KBM-7 (cell line): ENCODE results near the gene CADM1.

Source experiments
- DNase-seq: peaks from one replicate; pipeline ENCODE4 v3.0.0-alpha.2; 2015
- in situ Hi-C: fragments of 300-500 bp; cut with MboI; formaldehyde crosslinking; loops from 2 replicates; pipeline ENCODE4 v1.14.3; 2020; ENCODE audit warnings: low sequenced_read_pairs, low pct_unique_long_range_greater_than_20kb, mixed read lengths

Gene CADM1

DNA sequence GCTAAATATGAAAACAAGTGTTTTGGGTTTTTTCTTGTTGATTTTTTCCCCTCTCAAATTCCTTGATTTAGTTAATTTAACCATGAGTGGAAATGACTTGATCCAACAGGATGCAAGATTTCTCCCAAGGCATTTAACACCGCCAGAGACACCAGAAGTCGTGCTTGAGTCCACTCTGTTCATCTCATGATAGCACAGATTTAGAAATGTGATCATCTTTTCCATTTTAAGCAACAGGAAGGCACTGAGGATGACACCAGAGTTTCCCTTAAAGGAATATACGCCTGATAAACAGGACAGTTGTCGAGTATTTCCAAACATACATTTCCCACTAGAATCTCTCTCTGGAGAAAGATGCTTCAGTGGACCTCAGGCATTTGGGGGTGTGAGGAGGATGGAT lies 318.7 kb downstream of the CADM1 start:
- in situ Hi-C loops = no loop called here
- no peak for DNase-seq

DNA sequence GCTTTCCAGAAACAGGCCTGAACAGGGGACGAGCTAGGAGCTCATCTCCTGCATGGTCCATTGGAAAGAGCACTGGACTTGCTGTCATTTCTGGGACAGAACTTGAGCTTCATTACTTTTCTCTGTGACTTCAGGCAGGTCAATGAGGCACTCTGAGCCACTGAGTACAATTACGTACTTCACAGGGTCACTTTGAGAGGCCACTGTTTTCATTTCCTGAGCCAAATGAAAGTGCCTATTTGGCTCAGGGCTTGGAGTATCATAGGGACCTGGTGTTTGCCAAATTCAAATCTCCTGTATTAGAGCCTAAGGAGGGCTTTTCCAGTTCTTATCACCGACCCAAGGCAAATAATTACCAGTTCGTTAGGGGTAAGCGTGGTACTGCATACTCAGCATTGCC lies 319.3 kb downstream of the CADM1 start:
- in situ Hi-C loops = no loop called here
- DNase-seq = no peak

DNA sequence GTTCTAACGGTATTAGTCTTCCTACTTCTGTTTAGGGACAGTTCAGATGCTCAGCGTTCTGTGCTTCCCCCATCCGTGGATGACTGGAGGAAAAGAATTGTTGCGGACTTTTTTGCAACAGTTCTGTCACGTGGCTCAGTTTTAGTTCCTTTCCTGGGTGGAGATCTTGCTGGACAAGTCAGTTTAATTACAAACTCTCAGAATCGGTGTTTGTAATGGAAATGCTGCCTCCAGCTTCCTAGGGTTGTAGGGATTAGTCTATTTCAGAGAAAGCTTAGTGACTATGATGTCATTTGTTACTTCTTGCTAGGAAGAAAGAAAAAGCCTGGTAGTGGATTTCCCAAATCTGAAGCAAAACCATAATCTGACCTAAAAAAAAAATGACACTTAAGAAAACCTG lies 320.4 kb downstream of the CADM1 start:
- DNase-seq = no peak
- in situ Hi-C loops = no loop called here

DNA sequence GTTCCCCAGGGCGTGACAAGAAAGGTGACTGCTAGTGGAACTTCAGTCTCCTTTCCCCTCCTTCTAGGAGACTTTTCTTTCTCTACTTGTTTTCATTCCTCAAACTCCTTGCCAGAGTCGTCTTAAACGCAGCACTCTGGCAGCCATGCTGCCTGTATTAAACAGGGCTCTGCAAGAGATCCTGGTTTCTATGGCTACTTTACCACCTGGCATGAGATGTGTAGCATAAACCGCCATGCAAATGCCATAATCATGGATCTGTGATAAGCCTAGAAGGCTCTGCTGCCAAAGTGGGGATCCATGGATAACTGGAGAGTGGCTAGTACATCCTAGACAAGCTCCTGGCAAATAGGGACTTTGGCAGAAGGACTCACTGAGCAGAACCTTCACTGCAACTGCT lies 321.1 kb downstream of the CADM1 start:
- no peak for DNase-seq
- in situ Hi-C loops = no loop called here

DNA sequence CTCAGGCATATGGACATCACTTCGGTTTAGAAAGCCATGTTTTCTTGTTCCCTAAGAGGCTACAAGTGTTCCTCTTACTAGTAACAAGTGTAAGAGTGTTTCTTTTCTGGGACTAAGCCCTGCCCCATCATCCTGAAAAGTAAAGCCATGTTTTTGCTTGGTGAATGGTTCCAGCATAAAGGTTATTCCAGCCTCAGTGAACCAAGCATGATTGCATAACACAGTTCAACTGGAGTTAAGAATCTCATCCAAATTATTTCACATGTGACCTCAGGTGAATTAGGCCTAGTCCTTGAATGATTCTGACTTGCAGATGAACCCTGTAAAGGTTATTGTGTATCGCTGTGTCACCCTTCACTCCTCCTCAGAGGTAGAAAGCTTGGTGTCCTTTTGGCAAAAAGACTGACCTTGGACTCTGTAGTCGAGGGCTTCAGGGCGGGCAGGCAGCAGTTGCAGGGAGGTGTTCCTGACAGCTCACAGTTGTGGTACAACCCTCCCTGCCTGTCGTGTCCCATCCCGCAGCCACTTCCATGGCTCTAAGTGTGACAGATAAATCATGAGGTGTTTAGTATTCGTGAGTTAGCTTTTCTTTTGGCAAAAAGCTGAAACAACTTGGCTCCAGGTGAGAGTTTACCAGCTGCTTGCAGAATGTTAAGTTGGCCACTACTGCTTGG lies 321.8 kb downstream of the CADM1 start:
- in situ Hi-C loops = no loop called here
- DNase-seq = no peak

DNA sequence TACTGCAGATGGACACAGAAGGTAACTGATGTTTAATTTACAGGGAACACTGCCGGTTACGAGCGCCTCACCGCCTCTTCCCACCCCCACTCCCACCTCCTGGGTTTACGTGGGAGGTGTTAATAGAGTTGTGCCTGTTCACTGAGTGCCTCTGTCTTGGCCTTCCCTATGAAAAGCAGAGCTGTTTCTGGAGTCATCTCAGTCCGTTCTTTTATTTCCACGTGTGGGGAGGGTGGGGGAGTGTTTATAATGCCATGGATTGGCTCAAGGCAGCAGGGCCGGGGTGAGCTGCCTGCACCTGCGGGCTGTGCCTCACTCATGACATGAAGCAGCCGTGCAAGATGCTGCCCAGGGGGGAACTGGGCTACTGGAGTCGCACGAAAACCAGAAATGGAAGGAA lies 322.7 kb downstream of the CADM1 start:
- in situ Hi-C loops = no loop called here
- no peak for DNase-seq

DNA sequence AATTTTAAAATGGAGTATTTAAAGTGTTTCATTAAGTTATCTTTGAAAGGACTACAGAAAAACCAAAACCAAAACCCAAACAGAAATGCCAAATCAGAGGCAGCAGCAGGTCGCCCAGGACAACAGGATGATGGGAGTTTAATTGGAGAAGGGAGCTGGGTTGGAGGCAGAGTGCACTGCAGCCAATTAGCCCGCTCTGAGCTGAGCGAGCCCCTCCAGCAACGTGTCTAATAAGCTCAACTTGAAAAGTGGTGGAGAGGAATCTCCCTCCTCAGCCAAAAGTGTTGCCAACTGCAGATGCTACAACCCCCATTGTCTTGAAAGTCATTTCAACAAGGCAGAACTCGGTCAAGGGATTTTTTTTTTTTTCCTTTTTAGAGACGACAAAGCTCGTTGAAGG lies 323.9 kb downstream of the CADM1 start:
- DNase-seq = no peak
- in situ Hi-C loops = no loop called here

DNA sequence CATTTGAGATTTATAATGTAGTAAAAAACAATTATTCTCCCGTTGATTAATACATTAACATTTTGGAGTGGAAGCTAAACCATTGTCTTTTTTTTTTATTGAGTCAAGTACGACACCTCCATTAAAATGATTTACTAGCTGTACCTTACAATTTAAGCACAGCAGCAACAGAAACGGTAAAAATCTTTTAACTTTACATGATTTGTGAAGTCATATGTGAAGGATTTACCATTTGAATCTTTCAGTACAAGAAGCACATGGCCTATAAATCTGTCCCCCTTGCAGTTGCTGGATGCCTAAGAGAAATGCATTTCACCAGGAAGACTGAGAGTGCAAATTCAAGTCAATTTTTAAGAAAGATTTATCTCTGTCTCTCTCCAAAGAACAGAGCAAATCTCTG lies 324.6 kb downstream of the CADM1 start:
- no peak for DNase-seq
- in situ Hi-C loops = no loop called here

DNA sequence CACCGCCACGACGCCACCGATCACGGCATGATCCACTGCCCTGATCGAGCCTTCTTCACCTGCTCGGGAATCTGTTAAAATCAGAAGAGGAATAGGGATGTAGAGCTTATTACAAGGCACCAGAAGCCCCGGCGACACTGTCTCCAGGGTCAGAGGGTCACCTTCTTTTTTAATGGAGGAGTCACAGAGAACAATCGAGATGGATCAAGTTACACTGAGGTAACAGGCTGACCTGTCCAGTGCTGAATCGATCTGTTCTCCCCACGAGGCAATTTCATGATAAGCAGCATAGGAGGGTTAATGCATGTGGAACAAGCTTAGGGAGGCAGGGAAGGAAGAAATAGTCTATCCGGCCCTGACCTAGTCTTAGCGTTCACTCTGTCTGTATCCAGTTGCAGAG lies 325.5 kb downstream of the CADM1 start:
- DNase-seq = no peak

DNA sequence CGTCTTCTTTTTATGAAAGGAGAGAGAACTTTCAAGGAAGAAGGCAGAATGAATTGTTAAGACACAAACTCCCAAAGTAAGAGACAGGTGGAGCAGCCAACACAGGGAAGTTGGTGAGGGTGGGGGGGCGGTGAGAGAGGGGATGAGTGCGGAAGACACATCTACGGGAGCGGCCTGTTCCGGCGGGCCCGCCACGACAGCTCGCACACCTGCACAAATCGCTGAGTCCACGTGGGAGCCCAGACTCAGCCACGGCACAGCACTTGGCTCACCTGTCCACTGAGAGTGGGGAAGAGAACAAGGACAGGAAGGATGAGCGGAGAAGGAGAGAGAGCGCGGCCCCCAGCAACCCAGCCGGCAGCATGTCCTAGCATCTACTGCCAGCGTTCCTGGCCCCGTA lies 331.1 kb downstream of the CADM1 start:
- no peak for DNase-seq
- in situ Hi-C loops = no loop called here

More for the DNA sequence above, 325.5 kb downstream of the CADM1 start:
- in situ Hi-C loops = no loop called here

DNA sequence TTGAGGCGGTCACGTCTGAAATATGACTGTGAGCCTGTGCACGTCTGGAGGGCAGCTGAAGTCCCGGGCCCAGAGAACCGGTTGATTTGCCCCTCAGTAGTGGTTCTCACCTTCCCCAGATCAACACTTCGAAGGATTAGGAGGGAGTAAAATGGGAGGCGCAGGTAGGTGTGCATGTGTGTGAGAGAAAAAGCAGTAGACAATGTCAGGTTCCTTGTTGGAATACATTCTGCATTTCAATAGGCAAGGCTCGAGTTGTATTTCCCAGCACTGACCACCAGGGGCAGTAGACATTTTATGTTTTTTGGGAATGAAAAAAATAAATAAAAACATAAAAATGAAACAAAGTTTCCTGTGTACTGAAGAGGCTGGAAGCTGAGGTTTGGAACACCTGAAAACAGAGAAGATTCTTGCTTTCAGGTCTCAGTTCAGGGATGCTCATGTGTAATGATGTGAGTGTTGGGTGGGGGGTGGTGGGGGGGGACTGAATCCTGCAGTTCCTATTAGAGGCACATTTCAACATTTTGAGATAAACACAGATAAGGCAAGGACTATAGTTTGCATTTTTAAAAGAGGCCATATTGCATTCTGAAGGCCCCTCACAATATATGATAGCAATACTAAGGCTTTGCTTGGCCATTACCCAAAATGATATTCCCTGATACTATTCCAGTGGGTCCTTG lies 333.9 kb downstream of the CADM1 start:
- peak; percentile 11 for DNase-seq
- in situ Hi-C loops = no loop called here

DNA sequence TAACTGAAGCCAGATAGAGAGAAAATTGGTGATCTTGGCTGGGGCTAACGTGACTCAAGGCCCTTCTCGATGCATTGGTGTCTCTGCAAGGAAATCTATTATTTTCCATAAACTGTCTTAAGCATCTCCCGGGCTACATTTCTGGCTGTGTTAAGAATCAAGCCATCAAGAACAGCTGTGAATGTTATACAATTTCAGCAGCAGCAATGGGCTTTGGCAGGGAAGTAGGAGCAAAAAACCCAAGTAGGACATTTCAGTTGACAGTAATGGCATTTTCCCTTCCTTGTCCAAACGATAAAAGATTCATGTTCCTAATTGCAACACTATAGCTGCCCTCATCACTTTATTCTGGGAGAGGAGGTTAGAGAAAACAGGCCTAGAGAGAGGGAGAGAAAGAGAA lies 335.0 kb downstream of the CADM1 start:
- in situ Hi-C loops = no loop called here
- no peak for DNase-seq

DNA sequence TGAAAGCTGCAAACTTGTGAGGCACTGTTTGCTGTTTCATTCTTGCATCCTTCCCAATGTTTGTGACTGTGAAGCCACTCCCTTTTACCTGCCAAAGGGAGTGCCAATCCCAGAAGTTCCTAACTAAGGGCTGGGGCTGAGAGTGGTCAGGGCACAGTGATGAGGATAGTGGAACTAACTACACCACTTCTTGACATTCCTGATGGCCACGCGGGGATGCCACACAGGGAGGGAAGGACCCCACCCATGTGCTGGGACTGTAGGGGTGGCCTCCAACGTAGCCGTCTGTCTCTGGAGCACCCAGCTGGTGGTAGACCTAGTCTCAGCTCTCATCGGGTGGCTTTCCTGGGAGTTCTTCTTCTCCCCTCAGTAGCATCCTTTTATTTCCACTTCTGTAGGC lies 335.5 kb downstream of the CADM1 start:
- in situ Hi-C loops = no loop called here
- no peak for DNase-seq

DNA sequence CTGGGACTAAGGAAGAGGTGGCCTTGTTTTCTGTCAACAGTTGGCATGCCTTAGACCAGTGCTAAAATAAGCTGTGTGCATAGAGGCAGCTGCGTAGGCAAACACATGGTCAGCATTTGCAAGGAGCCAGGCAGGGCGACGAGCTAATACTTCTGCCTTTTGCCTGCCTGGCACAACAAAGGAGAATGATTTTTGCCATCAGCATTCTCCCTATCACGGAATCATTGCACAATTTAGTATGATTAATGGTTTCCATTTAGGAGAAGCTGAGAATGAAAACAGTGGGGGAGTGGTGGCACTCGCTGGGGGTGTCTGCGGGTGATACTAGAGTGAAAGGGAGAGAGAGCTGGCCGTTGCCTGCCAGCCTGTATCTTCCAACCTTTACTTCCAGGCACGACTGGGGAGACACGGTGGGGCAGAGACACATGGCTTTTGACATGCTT lies 336.0 kb downstream of the CADM1 start:
- no peak for DNase-seq
- in situ Hi-C loops = no loop called here

DNA sequence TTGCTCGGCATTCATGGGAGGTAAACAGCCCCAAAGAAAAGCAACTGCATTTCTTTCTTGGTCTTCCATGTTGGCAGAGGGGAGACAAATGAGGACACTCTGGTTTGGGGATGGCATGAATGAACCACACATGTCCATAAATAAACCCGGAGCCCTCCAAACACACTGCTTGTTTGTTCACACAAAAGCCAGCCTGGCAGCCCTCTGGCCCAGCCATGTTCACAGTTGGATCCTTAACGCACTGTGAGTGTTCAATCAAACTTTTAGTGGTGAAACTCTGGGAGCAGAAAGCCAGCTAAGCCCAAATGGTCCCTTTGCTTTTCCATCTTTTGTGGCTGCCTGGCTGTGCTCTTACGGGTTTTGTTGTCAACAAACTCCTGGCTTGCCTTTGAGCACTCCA lies 336.8 kb downstream of the CADM1 start:
- DNase-seq = no peak
- in situ Hi-C loops = no loop called here

DNA sequence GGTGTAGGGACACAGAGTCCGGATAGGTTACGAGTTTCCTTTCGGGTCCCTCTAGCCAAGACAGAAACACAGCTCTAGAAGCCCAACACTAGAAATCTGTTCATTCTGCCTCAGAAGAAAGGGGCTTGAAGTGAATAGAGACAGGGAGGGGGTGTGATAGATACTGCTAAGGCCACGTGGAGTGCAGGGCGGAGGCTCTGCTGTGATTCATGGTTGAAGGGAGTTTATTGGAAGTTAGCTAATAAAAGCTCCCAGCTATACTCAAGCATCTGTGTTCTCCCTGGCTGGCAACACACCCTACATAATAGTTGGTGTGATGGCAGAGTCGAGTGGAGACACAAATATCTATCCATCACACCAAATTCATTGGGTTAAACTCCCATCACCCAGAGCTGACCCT lies 337.4 kb downstream of the CADM1 start:
- DNase-seq = no peak
- in situ Hi-C loops = no loop called here

DNA sequence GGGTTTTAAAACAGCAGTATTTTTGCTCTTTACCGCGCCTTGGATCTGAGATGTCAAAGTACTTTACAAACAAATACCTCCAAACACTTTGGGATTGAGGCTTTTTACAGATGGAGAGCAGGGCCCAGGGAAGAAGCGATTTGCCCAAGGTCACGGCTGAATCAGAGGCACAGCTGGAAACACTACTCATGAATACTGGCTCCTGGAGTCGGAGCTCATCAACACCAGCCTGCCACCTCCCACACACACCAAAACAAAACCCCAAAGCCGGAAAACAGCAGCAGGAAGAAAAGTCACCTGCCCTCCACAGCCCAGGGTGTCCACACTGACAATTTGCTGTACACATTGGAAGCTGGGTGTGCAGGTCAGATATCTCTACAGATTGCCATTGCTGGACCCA lies 339.4 kb downstream of the CADM1 start:
- in situ Hi-C loops = no loop called here
- DNase-seq = no peak

DNA sequence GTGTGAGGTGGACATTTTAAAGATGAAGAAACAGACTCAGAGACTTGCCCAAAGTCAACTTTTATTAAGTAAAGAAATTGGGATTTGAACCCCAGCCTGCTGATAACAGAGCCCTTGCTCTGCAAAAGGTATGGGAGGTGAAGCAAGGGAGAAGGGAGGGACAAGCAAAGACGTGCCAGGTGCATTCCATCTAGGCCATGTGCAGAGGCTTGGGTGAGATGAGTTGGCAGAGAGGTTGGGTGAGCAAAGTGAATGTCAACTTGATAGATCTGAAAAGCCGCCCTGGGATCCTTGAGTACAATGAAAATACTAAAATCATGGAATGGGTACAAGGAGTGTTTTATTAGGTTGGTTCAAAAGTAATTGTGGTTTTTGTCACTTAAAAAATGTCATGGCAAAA lies 341.3 kb downstream of the CADM1 start:
- DNase-seq = no peak
- in situ Hi-C loops = no loop called here

DNA sequence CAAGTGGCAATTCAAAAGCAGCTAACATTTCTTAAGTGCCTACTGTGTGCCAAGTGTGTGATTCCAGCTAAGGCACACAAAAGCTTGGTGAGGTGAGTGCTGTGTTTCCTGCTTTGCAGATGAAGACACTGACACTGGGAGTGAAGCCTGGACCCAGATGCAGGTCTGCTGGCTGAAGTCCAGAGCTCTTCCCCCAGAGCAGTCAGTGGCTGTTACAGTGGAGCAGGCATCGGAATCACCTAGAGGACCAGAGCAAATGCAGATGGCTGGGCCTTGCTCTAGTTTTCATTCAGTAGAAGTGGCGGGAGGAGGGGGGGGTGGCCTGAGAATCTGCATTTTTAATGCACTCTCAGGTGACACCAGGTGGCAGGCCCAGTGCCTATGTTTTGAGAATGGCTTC lies 342.3 kb downstream of the CADM1 start:
- no peak for DNase-seq

DNA sequence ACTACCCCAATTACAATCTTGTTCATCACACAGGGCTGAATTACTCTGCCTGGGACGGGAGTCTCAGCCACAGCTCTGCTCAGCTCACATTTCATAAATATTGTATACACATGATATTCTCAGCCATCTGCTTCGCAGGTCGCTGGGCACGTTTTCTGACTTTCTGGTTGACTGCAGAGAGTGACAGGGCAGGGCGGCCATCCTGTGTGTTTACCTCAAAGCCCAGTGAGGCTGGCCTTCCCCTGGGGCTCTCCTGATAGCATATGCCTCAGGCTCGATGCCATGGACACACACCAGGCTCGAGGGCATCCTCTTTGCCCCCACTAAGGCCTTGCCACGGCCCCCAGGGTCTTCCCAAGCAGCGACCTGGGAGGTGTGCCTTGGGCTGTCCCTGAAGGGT lies 345.0 kb downstream of the CADM1 start:
- in situ Hi-C loops = no loop called here
- DNase-seq = no peak

More for the DNA sequence above, 342.3 kb downstream of the CADM1 start:
- in situ Hi-C loops = no loop called here

DNA sequence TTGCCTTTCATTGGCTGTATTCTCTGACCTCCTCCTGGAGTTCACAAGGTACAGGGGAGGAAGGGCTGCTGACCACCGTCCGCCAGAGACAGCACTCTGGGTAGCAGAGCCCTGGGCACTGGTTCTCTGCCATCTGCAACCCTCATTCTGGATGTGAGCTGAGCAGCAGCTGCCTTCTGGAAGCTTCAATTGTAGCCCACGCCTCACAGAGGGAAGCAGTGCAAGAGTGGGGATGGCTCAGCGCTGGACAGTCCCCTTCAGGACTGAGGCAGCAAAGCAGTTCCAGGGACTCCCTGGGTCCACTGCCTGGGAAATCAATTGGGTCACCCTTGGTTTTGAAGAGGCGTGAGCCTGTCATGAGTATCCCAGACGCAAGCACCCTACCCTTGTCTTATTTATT lies 346.2 kb downstream of the CADM1 start:
- DNase-seq = no peak
- in situ Hi-C loops = no loop called here
